ENCODE results near the gene TNFRSF11A.

The TNFRSF11A gene

GRCh38 chr18:62386091-62386490 lies 61.0 kb downstream of the TNFRSF11A start:
- DNase-seq = no peak

GRCh38 chr18:62386601-62387000 lies 61.5 kb downstream of the TNFRSF11A start:
- no peak for DNase-seq

DNA sequence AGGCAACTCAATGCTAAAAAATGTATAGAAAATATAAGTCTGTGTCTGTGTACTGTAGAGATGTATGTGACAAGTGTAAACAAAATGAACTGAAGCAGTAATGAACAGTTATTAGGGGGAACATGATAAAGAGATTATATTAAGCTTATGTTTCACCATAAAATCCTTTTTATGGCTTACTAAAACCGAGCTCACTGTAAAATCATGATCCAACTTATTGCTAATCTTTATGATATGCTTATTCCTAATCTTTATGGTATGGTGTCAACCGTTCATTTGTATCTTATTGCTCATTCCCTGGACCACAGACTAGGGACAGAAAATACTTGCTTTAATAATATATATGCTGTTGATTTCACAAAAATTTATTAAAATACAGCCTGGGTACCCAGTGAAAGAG lies 62.1 kb downstream of the TNFRSF11A start:
- DNase-seq = no peak

- no peak for DNase-seq
Measured at GRCh38 chr18:62388855-62389760, 64.0 kb downstream of the TNFRSF11A start.

DNA sequence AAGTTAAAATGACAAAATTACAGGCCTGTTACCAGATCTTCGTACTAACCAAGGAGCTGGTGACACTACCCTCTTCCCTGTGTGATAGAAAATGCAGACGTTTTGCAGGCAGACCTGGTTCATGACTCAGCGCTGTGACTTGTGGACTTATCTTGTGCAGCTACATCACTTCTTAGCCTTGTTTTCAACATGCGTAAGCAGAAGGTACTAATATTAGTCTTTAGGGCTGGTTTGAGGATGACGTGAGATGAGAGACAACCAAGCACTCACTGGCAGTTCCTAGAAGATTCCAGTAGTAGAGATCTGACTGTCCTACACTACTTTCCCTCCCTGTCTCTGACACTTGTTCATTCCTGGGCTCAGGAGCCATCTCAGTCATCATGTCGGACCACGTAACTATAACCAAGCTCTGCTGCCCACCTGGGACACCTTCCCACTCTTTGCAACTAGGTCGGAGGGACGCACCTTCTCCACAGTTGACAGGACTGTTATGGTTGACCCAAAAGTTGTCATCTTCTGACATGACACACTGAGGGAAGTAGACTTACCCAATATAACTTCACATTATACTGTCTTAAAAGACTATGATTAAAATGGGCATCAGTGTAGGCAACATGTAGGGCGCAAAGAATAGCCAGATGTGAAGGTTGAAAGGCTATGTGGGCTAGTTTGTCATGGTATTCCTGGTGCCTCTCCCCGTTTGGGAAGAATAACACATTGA lies 64.8 kb downstream of the TNFRSF11A start:
- no peak for DNase-seq

GRCh38 chr18:62394006-62394763 lies 69.1 kb downstream of the TNFRSF11A start:
- no peak for DNase-seq

GRCh38 chr18:62396381-62396780 lies 71.3 kb downstream of the TNFRSF11A start:
- no peak for DNase-seq

DNA sequence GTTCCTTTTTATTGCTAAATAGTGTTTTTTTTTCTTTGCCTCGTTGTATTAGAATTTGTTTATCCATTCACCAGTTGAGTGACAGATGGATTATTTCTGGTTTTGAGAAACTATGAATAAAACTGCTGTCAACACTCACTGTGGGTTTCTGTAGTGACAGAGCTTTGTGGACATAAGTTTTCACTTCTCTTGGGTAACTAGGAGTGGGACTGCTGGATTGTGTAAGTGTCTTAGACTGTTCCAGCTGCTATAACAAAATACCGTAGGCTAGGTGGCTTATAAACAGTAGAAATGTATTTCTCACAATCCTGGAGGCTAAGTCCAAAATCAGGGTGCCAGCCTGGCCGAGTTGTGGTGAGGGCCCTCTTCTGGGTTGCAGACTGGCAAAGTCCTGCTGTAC lies 71.9 kb downstream of the TNFRSF11A start:
- DNase-seq = no peak

DNA sequence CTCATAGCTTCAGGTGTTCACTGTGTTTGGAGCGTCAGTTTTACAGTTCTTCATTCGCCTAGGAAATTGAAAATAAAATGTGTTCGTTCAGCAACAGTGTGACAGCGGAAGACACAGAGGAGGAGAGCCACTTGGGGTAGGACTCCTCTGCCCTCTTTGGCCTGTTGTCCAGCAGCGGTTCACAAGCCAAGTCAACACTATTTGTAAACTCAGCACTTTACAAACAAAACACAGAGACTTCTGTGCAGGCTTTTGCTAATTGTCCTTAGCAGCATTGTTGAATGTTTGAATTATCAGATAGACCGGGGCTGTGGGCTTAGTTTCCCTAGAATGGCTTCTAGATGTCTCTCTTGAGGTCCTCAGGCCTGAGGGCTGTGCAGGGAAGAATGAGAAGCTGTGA lies 73.2 kb downstream of the TNFRSF11A start:
- DNase-seq = no peak

DNA sequence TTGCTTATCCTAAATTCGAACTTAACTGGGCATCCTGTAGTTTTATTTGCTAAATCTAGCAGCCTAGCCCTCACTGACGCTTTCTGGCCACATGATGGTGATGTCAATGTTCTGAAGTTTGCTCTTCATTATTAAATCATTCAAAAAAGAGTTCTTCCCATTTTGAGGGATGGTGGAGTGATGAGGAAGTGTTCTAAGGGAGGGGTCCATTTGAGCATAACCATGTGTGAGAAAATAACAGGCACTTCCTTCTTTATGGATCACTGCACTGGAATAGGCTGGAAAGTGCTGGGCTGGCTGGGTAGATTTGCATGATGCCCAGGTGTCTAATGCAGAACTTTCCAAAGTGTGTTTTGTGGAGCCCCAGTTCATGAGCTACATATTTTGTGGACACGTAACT lies 74.2 kb downstream of the TNFRSF11A start:
- DNase-seq = no peak

DNA sequence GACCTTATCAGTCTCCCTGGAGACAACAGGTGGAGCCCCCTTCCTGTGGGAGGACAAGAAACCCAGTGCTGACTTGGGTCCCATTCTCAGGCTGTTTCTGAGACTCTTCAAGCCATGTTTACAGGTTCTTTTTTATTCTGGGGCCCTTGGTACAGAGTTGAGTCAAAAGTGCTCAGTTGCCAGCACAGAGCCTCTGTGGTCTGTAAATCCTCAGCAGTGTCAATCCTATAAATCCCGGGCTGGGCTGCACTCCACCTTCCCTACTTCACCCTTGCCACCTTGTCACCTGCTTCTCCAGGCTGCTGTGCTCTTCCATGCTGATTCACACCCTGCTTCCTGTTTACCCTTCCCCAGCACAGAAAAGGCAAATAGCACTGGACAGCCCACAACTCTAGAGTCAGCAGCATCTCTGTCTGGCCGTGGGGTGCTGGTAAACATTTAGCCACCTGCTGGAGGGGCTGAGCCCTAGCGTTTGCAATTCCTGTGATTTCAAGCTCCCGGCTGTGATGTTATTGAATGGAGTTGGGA lies 74.7 kb downstream of the TNFRSF11A start:
- DNase-seq = no peak

- DNase-seq = no peak
Measured at GRCh38 chr18:62400916-62401315, 75.8 kb downstream of the TNFRSF11A start.

- no peak for DNase-seq
Measured at GRCh38 chr18:62402342-62402948, 77.3 kb downstream of the TNFRSF11A start.

GRCh38 chr18:62403120-62403519 lies 78.0 kb downstream of the TNFRSF11A start:
- no peak for DNase-seq

- no peak for DNase-seq
Measured at GRCh38 chr18:62404881-62405280, 79.8 kb downstream of the TNFRSF11A start.

DNA sequence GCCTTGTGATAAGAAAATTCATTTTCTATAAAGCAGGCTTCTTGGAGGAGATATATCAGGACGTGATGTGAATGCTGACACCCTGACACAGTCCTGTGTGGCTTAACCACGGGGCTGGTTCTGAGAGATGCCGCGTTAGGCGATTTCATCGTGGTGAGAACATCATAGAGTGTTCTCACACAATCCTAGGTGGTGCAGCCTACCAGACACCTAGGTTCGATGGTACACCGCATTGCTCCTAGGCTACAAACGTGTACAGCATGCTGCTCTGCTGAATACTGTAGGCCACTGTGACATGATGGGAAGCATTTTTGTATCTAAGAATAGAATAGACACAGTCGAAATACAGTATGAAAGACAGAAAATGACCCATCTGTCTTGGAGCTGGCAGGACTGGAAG lies 82.5 kb downstream of the TNFRSF11A start:
- no peak for DNase-seq

DNA sequence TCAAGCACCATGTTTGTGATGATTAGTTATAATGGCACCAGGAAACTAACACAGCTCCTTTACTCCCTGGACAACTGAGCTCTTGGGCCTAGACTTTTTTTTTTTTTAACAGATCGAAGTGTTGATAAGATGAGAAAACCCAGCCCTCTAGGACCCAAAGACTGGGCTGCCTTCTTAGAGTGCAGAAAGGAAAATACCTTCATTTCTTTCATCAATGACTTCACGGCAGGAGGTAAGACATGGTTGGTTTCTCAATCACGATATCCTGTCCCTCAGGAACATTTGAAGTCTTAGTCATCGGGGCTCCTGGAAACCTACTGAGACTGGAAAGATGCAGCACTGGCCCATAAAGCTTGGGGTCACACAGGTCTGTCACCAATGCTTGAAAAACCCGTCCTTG lies 84.7 kb downstream of the TNFRSF11A start:
- no peak for DNase-seq

GRCh38 chr18:62412231-62412979 lies 87.3 kb downstream of the TNFRSF11A start:
- no peak for DNase-seq

DNA sequence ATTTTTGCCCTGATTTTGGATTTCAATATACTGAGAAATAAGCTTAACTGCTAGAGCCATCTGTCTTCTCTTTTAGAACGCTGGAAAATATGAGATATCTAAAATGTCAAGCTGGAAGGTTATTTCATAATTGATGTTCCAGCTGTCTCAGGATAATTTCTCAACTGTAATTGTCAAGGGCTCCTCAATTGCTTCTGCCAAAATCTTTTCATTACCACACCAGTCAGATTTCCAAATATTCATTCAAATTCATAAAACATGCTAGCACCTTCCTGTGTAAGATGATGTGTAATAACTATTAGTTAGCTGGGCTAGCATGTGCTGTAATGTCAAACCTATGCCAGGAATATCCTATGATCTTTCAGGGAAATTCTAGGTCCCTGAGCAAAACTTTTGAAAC lies 88.1 kb downstream of the TNFRSF11A start:
- no peak for DNase-seq

DNA sequence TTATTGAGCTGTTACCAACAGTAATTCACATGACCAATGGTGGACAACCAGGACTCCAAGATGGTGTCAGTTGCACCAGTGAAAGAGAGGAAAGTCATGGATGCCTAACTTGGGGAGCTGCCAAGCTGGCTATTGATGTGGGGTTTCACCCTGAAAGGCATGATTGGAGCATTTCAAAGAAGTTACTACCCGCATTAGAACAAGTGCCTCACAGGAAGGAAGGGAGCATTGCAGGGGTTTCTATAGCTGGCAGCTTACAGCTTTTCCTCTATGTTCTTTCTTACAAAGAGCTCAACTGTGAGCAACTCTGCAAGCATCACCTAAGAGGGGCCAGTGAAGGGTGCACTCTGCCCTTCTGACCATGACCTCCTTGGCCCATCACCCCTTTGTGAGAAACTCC lies 93.1 kb downstream of the TNFRSF11A start:
- DNase-seq = no peak

GRCh38 chr18:62420151-62420512 lies 95.0 kb downstream of the TNFRSF11A start:
- DNase-seq = no peak

Measured in CD4-positive, alpha-beta T cell treated with Interleukin-15 for 1 hour (primary cell).